IPS-15b (cell line): ENCODE measurements around the gene TMPRSS12.
"Not testable (repeated sequence)": the region's sequence is repeated elsewhere in the genome, so short reads cannot be mapped to it uniquely, and the experiment has no call there.

Source experiments
- H3K27me3 ChIP-seq: one replicate; pipeline ENCODE4 v1.6.1; 2013; ENCODE audit warnings: low read length; ENCODE audit not compliant: control insufficient read depth, insufficient read depth
- H3K36me3 ChIP-seq: one replicate; pipeline ENCODE4 v1.6.1; 2013; ENCODE audit warnings: low read length; ENCODE audit not compliant: control insufficient read depth, insufficient read depth
- H3K4me1 ChIP-seq: one replicate; pipeline ENCODE4 v1.6.1; 2013; ENCODE audit warnings: mild to moderate bottlenecking, low read length; ENCODE audit not compliant: control insufficient read depth, insufficient read depth
- H3K4me3 ChIP-seq: one replicate; pipeline ENCODE4 v1.5.1; 2013; ENCODE audit warnings: low read depth, low read length
- H3K9ac ChIP-seq: one replicate; pipeline ENCODE4 v1.6.1; 2013; ENCODE audit warnings: low read depth, mild to moderate bottlenecking, low read length
- H3K9me3 ChIP-seq: one replicate; pipeline ENCODE4 v1.6.1; 2013; ENCODE audit warnings: mild to moderate bottlenecking, low read length; ENCODE audit not compliant: control insufficient read depth, insufficient read depth

Gene TMPRSS12

GRCh38 chr12:50828121-50828520 is 14.6 kb upstream of the TMPRSS12 start:
- Histone ChIP-seq H3K4me3 (no peak overlapping the region), H3K4me1 (no peaks in the 10 kb centered on the region), H3K9me3 (no peaks in the 10 kb centered on the region), H3K27me3 (no peaks in the 10 kb centered on the region), H3K9ac (no peak overlapping the region), H3K36me3 (no peaks in the 10 kb centered on the region)

- peaks cover under 1% of the 10 kb centered on the region for H3K9me3 ChIP-seq
Observed at GRCh38 chr12:50828886-50829285, 13.8 kb upstream of the TMPRSS12 start.

DNA sequence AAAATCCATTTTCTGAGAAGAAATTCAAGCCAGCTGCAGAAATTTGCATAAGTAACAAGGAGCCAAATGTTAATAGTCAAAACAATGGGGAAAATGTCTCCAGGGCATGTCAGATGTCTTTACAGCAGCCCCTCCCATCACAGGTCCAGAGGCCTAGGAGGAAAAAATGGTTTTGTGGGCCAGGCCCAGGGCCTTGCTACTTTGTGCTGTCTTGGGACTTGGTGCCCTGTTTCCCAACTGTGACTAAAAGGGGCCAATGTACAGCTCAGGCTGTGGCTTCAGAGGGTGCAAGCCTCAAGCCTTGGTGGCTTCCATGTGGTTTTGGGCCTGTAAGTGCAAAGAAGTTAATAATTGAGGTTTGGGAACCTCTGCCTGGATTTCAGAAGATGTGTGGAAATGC is 8.9 kb upstream of the TMPRSS12 start:
- not testable (repeated sequence) for H3K36me3 ChIP-seq, H3K4me1 ChIP-seq, H3K27me3 ChIP-seq, H3K9me3 ChIP-seq, H3K9ac ChIP-seq, H3K4me3 ChIP-seq

More at GRCh38 chr12:50828886-50829285, 13.8 kb upstream of the TMPRSS12 start:
- no peaks in the 10 kb centered on the region for H3K4me1 ChIP-seq
- no peaks in the 10 kb centered on the region for H3K36me3 ChIP-seq
- H3K4me3 ChIP-seq: no peak overlapping the region
- H3K9ac ChIP-seq: no peak overlapping the region
- no peaks in the 10 kb centered on the region for H3K27me3 ChIP-seq

- Histone ChIP-seq H3K4me1 (peaks cover 6% of the 10 kb centered on the region), H3K36me3 (no peaks in the 10 kb centered on the region), H3K27me3 (peaks cover 2% of the 10 kb centered on the region), H3K9ac (no peak overlapping the region), H3K4me3 (no peak overlapping the region), H3K9me3 (peaks cover 4% of the 10 kb centered on the region)
Observed at GRCh38 chr12:50839042-50839441, 3.7 kb upstream of the TMPRSS12 start.

GRCh38 chr12:50840809-50841487 is 1.8 kb upstream of the TMPRSS12 start:
- Histone ChIP-seq H3K4me1 (peaks cover 6% of the 10 kb centered on the region), H3K27me3 (peaks cover 2% of the 10 kb centered on the region), H3K9ac (no peak overlapping the region), H3K9me3 (no peaks in the 10 kb centered on the region), H3K4me3 (no peak overlapping the region), H3K36me3 (no peaks in the 10 kb centered on the region)

- H3K27me3 ChIP-seq: peaks cover 2% of the 10 kb centered on the region
- no peak overlapping the region for H3K4me3 ChIP-seq
- no peaks in the 10 kb centered on the region for H3K36me3 ChIP-seq
- H3K9ac ChIP-seq: no peak overlapping the region
- H3K9me3 ChIP-seq: no peaks in the 10 kb centered on the region
- H3K4me1 ChIP-seq: peaks cover 6% of the 10 kb centered on the region
Observed at GRCh38 chr12:50841716-50842531, 802 bp upstream of the TMPRSS12 start.

DNA sequence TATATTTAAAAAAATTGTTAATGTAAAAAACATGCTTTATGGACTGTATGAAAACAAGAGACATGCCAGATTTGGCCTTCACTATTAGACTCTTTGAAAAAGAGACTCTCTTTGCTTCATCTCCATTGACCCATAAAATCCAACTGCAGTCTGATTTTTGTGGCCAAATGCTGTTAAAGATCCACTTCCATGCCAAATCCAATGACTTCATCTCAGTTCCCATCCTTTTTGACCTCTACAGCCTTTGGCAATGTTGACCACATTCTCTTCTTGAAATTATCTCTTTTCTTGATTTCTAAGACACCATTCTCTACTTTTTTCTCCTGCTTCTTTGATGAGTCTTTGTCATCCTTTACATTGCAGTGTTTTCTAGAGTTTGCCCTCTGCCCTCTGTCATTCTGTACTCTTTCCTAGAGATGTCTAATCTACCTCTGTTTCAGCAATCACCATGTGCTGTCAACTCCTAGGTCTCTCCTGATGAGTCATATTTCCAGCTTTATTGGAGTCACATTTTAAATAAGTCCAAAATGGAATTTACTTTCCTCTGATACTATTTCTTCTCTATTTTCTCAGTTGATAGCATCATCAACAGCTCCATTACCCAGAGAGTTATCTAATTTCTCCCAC is 2.4 kb downstream of the TMPRSS12 start:
- H3K9ac ChIP-seq: no peak overlapping the region
- peaks cover 2% of the 10 kb centered on the region for H3K27me3 ChIP-seq
- no peak overlapping the region for H3K4me3 ChIP-seq
- H3K9me3 ChIP-seq: no peaks in the 10 kb centered on the region
- H3K4me1 ChIP-seq: peaks cover 6% of the 10 kb centered on the region
- H3K36me3 ChIP-seq: no peaks in the 10 kb centered on the region

- H3K27me3 ChIP-seq: no peaks in the 10 kb centered on the region
- no peaks in the 10 kb centered on the region for H3K36me3 ChIP-seq
- H3K9ac ChIP-seq: no peak overlapping the region
- H3K4me3 ChIP-seq: no peak overlapping the region
- H3K4me1 ChIP-seq: no peaks in the 10 kb centered on the region
- no peaks in the 10 kb centered on the region for H3K9me3 ChIP-seq
Observed at GRCh38 chr12:50848963-50849362, 6.2 kb downstream of the TMPRSS12 start.

DNA sequence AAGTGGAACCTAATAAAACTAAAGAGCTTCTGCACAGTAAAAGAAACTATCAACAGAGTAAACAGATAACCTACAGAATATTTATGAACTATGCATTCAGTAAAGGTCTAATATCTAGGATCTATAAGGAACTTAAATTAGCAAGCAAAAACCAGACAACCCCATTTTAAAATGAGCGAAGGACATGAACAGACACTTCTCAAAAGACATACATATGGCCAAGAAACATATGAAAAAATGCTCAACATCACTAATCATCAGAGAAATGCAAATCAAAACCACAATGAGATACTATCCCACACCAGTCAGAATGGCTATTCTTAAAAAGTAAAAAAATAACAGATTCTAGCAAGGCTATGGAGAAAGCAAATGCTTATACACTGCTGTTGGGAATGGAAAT is 12.5 kb downstream of the TMPRSS12 start:
- not testable (repeated sequence) for H3K9ac ChIP-seq, H3K4me1 ChIP-seq, H3K9me3 ChIP-seq, H3K36me3 ChIP-seq, H3K4me3 ChIP-seq, H3K27me3 ChIP-seq

DNA sequence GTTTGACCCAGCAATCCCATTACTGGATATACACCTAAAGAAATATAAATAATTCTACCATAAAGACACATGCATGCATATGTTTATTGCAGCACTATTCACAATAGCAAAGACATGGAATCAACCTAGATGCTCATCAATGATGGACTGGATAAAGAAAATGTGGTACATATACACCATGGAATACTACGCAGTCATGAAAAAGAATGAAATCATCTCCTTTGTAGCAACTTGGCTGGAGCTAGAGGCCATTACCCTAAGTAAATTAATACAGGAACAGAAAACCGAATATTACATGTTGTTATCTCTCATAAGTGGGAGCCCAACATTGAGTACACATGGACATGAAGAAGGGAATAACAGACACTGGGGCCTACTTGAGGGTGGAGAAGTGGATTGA is 13.0 kb downstream of the TMPRSS12 start:
- H3K9ac ChIP-seq, H3K4me3 ChIP-seq, H3K36me3 ChIP-seq, H3K9me3 ChIP-seq, H3K27me3 ChIP-seq, H3K4me1 ChIP-seq: not testable (repeated sequence)

GRCh38 chr12:50859621-50860310 is 17.0 kb downstream of the TMPRSS12 start:
- no peak overlapping the region for H3K9ac ChIP-seq

More at GRCh38 chr12:50859621-50860310, 17.0 kb downstream of the TMPRSS12 start:
- Histone ChIP-seq H3K4me3 (no peak overlapping the region), H3K36me3 (no peaks in the 10 kb centered on the region), H3K4me1 (no peaks in the 10 kb centered on the region), H3K9me3 (no peaks in the 10 kb centered on the region), H3K27me3 (no peaks in the 10 kb centered on the region)
